NCI-H345 treated with DMSO at 0.1 percent for 48 hours (cell line): ENCODE results near the gene FADS1.

Experiments used
- DNase-seq: peaks from one replicate; lab custom pipeline; 2025; ENCODE audit not compliant: unreplicated experiment; lab: John Stamatoyannopoulos, UW

The FADS1 gene

GRCh38 chr11:61827571-61828378 lies 11.0 kb upstream of the FADS1 start, which contains the start of gene FADS2:
Gene FADS2 (plus strand): TSS chr11:61828300. CDS start chr11:61828391, 91 bp downstream.
- peak; percentile 90 for DNase-seq

- no peak for DNase-seq
Observed at GRCh38 chr11:61826930-61827570, 10.2 kb upstream of the FADS1 start.

GRCh38 chr11:61820174-61820573 lies 3.4 kb upstream of the FADS1 start:
- no peak for DNase-seq

- DNase-seq: no peak
Observed at GRCh38 chr11:61817471-61818202, 834 bp upstream of the FADS1 start.

GRCh38 chr11:61815790-61816735 lies 740 bp downstream of the FADS1 start:
- peak; percentile 31 for DNase-seq

GRCh38 chr11:61814958-61815789 lies 1.6 kb downstream of the FADS1 start:
- DNase-seq: peak; percentile 76

- no peak for DNase-seq
Observed at GRCh38 chr11:61814247-61814957, 2.4 kb downstream of the FADS1 start.

GRCh38 chr11:61812736-61813411 lies 3.9 kb downstream of the FADS1 start:
- DNase-seq: no peak

- no peak for DNase-seq
Observed at GRCh38 chr11:61811831-61812230, 5.0 kb downstream of the FADS1 start.

GRCh38 chr11:61810671-61811175 lies 6.1 kb downstream of the FADS1 start:
- no peak for DNase-seq

- no peak for DNase-seq
Observed at GRCh38 chr11:61806785-61807184, 10.0 kb downstream of the FADS1 start.

- DNase-seq: no peak
Observed at GRCh38 chr11:61805146-61805545, 11.7 kb downstream of the FADS1 start.

GRCh38 chr11:61803889-61804647 lies 12.7 kb downstream of the FADS1 start:
- no peak for DNase-seq

GRCh38 chr11:61802605-61803004 lies 14.2 kb downstream of the FADS1 start:
- no peak for DNase-seq

GRCh38 chr11:61800331-61801281 lies 16.2 kb downstream of the FADS1 start:
- no peak for DNase-seq

- no peak for DNase-seq
Observed at GRCh38 chr11:61799665-61800284, 17.0 kb downstream of the FADS1 start.
